Glomerular visceral epithelial cell (primary cell): ENCODE results near the gene NATD1.
"Not testable (repeated sequence)": the region's sequence is repeated elsewhere in the genome, so short reads cannot be mapped to it uniquely, and the experiment has no call there.

ENCODE experiments used
- DNase-seq: peaks from one replicate; pipeline ENCODE4 v3.0.0-alpha.2; 2016; ENCODE audit errors: extremely low spot score

NATD1 gene

GRCh38 chr17:21192414-21192813 is 60.8 kb downstream of the NATD1 start:
- DNase-seq, result not testable (repeated sequence)

GRCh38 chr17:21191698-21192097 is 61.5 kb downstream of the NATD1 start:
- DNase-seq, result no peak

GRCh38 chr17:21190078-21190477 is 63.1 kb downstream of the NATD1 start:
- no peak for DNase-seq

GRCh38 chr17:21189361-21189760 is 63.8 kb downstream of the NATD1 start:
- DNase-seq, result no peak
